Vagina (tissue), 2 donors: ENCODE results near the gene CLEC16A.

ENCODE experiments used
- POLR2A ChIP-seq, 2 donors: fragments of 450-650 bp; IDR thresholded peaks; one replicate each; pipeline ENCODE4 v1.6.1; 2017; ENCODE audit warnings: antibody characterized with exemption in 2 of 2, mild to moderate bottlenecking in 2 of 2, moderate library complexity in 2 of 2
- POLR2AphosphoS5 ChIP-seq, 2 donors: sonication (generic); formaldehyde crosslinking; IDR thresholded peaks; one replicate each; pipeline ENCODE4 v1.9.0; 2017; ENCODE audit warnings: antibody characterized with exemption in 2 of 2, mild to moderate bottlenecking in 2 of 2, low read depth in 1 of 2; ENCODE audit not compliant: insufficient read depth in 1 of 2
- TF ChIP-seq, protein P1 (sequence below), 3 experiments: fragments of 450-650 bp in 2 of 3; fragments of 200-600 bp in 1 of 3; sonication (generic) in 1 of 3; IDR thresholded peaks; one replicate each; pipeline ENCODE4 v1.5.1; 2017 to 2019; ENCODE audit warnings: antibody characterized with exemption in 3 of 3, mild to moderate bottlenecking in 2 of 3, moderate library complexity in 2 of 3

DNA sequence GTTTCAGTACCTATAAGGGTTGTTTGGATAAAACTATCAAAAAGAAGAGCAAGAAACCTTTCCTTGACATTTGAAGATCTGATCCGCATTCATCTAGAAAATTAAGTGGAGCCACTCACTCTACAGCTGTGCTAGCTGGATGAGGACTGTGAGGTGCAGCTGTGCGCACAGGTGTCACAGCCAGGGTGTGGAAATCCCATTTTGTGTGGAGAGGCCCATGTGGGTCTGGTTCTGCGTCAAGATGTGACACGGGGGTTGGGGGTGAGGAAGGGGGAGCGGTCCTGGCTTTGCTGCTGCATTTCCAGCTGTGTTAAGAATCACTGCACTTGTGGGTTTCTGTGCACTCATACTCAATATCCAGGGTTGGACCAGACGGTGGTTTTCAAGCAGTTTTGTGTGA, 70.7 kb downstream of the CLEC16A start:
- TF ChIP-seq, protein P1, sequence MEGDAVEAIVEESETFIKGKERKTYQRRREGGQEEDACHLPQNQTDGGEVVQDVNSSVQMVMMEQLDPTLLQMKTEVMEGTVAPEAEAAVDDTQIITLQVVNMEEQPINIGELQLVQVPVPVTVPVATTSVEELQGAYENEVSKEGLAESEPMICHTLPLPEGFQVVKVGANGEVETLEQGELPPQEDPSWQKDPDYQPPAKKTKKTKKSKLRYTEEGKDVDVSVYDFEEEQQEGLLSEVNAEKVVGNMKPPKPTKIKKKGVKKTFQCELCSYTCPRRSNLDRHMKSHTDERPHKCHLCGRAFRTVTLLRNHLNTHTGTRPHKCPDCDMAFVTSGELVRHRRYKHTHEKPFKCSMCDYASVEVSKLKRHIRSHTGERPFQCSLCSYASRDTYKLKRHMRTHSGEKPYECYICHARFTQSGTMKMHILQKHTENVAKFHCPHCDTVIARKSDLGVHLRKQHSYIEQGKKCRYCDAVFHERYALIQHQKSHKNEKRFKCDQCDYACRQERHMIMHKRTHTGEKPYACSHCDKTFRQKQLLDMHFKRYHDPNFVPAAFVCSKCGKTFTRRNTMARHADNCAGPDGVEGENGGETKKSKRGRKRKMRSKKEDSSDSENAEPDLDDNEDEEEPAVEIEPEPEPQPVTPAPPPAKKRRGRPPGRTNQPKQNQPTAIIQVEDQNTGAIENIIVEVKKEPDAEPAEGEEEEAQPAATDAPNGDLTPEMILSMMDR (IDR thresholded peaks at IDR 0.05), result no peak
- TF ChIP-seq POLR2A (IDR thresholded peaks at IDR 0.05) (no peak), POLR2AphosphoS5 (IDR thresholded peaks at IDR 0.05; ENCODE audit: insufficient read depth in 1 of 2, low read depth in 1 of 2) (no peak)
